Ascending aorta (tissue), 2 donors: ENCODE measurements around the gene ZNF629. TPM values are rescaled to one million over a fixed set of nuclear protein-coding genes. Genes with fewer than 3 reads are reported as not detected.

Experiments used
- DNase-seq, 2 donors: peaks; one replicate each; pipeline ENCODE4 v3.0.0-alpha.2; 2019; ENCODE audit warnings: low spot score in 2 of 2
- H3K27ac ChIP-seq, 2 donors: fragments of 200-600 bp; sonication (generic); one replicate each; pipeline ENCODE4 v1.5.1; 2016 to 2017; ENCODE audit warnings: mild to moderate bottlenecking in 1 of 2
- H3K27me3 ChIP-seq: fragments of 200-600 bp; sonication (generic); one replicate; pipeline ENCODE4 v1.5.1; 2017
- H3K36me3 ChIP-seq, 2 donors: fragments of 200-600 bp; sonication (generic); one replicate each; pipeline ENCODE4 v1.5.1; 2016
- H3K4me1 ChIP-seq, 2 donors: fragments of 200-600 bp; sonication (generic); one replicate each; pipeline ENCODE4 v1.5.1; 2016 to 2017; ENCODE audit warnings: mild to moderate bottlenecking in 1 of 2
- H3K4me3 ChIP-seq, 2 donors: fragments of 200-600 bp; sonication (generic); one replicate each; pipeline ENCODE4 v1.5.1; 2016 to 2017; ENCODE audit warnings: mild to moderate bottlenecking in 1 of 2
- H3K9me3 ChIP-seq, 2 donors: fragments of 200-600 bp; sonication (generic); one replicate each; pipeline ENCODE4 v1.5.1; 2016
- intact Hi-C: fragments of 100-400 bp; cut with DNase I; formaldehyde crosslinking; loops from one replicate; pipeline ENCODE4 v1.15.1; 2023
- total RNA-seq: library from RNA; depleted of rRNA; stranded (reverse); fragments of >200 nt; gene quantifications from one replicate; pipeline ENCODE4 v1.1.0, GENCODE V29; 2016
- TF ChIP-seq, protein P1 (sequence below), 3 experiments: fragments of 200-600 bp in 2 of 3; fragments of 450-650 bp in 1 of 3; sonication (generic) in 2 of 3; IDR thresholded peaks; one replicate each; pipeline ENCODE4 v1.5.1; 2016 to 2019; ENCODE audit warnings: antibody characterized with exemption in 3 of 3, mild to moderate bottlenecking in 1 of 3, moderate library complexity in 1 of 3

ZNF629 gene
- total RNA-seq, 1 donor from 2014 or later = 12.3 TPM

DNA sequence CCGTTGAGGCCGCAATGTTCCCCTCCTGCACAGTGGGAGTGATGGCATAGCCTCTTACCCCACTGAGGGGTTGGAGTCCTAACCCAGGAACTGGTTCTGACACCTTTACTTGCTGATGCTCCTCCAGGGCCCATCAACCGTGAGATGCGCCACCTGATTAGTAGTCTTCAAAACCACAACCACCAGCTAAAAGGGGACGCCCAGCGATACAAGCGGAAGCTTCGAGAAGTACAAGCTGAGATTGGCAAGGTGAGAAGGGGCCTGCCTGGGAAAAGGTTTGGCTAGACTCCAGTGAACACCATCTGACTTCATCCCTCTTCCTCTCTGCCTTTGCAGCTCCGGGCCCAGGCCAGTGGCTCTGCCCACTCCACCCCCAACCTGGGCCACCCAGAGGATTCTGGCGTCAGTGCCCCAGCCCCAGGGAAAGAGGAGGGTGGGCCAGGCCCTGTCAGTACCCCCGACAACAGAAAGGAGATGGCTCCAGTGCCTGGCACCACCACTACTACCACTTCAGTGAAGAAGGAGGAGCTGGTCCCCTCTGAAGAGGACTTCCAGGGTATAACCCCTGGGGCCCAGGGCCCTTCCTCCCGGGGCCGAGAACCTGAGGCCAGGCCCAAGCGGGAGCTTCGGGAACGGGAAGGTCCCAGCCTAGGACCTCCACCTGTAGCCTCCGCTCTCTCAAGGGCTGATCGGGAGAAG is 19.1 kb downstream of the ZNF629 start:
- TF ChIP-seq, protein P1, sequence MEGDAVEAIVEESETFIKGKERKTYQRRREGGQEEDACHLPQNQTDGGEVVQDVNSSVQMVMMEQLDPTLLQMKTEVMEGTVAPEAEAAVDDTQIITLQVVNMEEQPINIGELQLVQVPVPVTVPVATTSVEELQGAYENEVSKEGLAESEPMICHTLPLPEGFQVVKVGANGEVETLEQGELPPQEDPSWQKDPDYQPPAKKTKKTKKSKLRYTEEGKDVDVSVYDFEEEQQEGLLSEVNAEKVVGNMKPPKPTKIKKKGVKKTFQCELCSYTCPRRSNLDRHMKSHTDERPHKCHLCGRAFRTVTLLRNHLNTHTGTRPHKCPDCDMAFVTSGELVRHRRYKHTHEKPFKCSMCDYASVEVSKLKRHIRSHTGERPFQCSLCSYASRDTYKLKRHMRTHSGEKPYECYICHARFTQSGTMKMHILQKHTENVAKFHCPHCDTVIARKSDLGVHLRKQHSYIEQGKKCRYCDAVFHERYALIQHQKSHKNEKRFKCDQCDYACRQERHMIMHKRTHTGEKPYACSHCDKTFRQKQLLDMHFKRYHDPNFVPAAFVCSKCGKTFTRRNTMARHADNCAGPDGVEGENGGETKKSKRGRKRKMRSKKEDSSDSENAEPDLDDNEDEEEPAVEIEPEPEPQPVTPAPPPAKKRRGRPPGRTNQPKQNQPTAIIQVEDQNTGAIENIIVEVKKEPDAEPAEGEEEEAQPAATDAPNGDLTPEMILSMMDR (IDR thresholded peaks at IDR 0.05) = no peak
- Histone ChIP-seq H3K4me1 (peaks cover 6 to 9% of the 10 kb centered on the region in 2 donors), H3K27me3 (no peaks in the 10 kb centered on the region), H3K4me3 (no peak overlapping the region), H3K9me3 (no peaks in the 10 kb centered on the region), H3K36me3 (peaks cover 90 to 94% of the 10 kb centered on the region in 2 donors), H3K27ac (no peak overlapping the region)
- DNase-seq = no peak
- intact Hi-C loops = no loop called here

DNA sequence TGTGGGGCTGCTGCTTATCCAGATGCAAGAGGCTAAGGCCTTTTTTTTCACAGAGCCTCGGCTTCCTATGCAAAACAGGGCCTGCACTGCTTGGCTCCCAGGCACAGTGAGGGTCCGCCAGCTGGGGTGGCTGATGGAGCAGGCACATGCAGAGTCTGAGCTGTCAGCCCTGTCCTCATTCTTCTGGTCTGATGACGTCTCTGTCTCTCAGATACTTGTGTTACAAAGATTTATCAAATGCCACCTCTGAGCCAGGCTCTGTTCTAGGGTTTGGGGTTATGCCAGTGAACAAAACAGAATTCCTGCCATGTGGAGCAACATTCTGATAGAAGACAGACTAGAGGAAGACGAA is 20.1 kb downstream of the ZNF629 start:
- Histone ChIP-seq H3K27ac (no peak overlapping the region), H3K9me3 (no peaks in the 10 kb centered on the region), H3K4me1 (peaks cover 9 to 14% of the 10 kb centered on the region in 2 donors), H3K27me3 (no peaks in the 10 kb centered on the region), H3K4me3 (no peak overlapping the region), H3K36me3 (peaks cover 80 to 84% of the 10 kb centered on the region in 2 donors)
- intact Hi-C loops = no loop called here
- TF ChIP-seq, protein P1 (IDR thresholded peaks at IDR 0.05) = no peak
- DNase-seq = no peak

- Histone ChIP-seq H3K9me3 (no peaks in the 10 kb centered on the region), H3K4me1 (peaks cover 11 to 14% of the 10 kb centered on the region in 2 donors), H3K27ac (no peak overlapping the region), H3K36me3 (peaks cover 74 to 78% of the 10 kb centered on the region in 2 donors), H3K27me3 (no peaks in the 10 kb centered on the region), H3K4me3 (no peak overlapping the region)
- TF ChIP-seq, protein P1 (IDR thresholded peaks at IDR 0.05) = no peak
- no peak for DNase-seq
- intact Hi-C loops = no loop called here
Measured at GRCh38 chr16:30766206-30766932, 20.6 kb downstream of the ZNF629 start.

DNA sequence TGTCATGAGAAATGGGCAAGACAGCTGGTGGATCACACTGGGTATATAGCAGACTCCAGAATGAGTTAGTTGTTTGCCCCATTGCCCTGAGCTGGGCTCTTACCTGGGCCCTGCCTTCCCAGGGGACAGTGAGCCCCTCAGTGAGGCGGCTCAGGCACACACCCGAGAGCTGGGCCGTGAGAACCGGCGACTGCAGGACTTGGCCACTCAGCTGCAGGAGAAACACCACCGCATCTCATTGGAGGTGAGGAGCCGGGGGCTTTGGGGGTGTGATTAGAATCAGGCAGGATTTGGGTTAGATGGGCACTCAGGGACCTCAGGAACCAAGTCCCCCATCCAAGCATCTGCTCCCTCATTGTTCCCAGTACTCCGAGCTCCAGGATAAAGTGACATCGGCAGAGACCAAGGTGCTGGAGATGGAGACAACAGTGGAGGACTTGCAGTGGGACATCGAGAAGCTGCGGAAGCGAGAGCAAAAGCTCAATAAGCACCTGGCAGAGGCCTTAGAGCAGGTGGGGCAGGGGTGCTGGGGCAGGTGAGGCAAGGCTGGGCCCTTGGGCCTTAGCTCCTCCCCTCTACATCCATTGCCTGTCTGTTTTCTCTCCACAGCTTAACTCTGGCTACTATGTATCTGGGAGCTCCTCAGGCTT is 22.1 kb downstream of the ZNF629 start:
- Histone ChIP-seq H3K4me1 (peaks cover 16 to 20% of the 10 kb centered on the region in 2 donors), H3K27ac (no peak overlapping the region), H3K36me3 (peaks cover 61 to 64% of the 10 kb centered on the region in 2 donors), H3K27me3 (no peaks in the 10 kb centered on the region), H3K9me3 (no peaks in the 10 kb centered on the region), H3K4me3 (no peak overlapping the region)
- DNase-seq = no peak
- TF ChIP-seq, protein P1 (IDR thresholded peaks at IDR 0.05) = no peak
- intact Hi-C loops = no loop called here

GRCh38 chr16:30764086-30764485 is 22.9 kb downstream of the ZNF629 start:
- TF ChIP-seq, protein P1 (IDR thresholded peaks at IDR 0.05) = no peak
- DNase-seq = no peak
- Histone ChIP-seq H3K9me3 (no peaks in the 10 kb centered on the region), H3K4me3 (peak overlapping the region in 1 of 2 donors; percentile 85), H3K27ac (no peak overlapping the region), H3K27me3 (no peaks in the 10 kb centered on the region), H3K4me1 (peaks cover 16 to 20% of the 10 kb centered on the region in 2 donors), H3K36me3 (peaks cover 52 to 56% of the 10 kb centered on the region in 2 donors)
- intact Hi-C loops = no loop called here
